HuH-7.5 (cell line): Measurements from ENCODE around the gene OR52W1.
"Not testable (repeated sequence)": the region's sequence is repeated elsewhere in the genome, so short reads cannot be mapped to it uniquely, and the experiment has no call there.

ENCODE experiments used
- DNase-seq: peaks from one replicate; pipeline ENCODE4 v3.0.0; 2011; ENCODE audit warnings: low spot score

Gene OR52W1

DNA sequence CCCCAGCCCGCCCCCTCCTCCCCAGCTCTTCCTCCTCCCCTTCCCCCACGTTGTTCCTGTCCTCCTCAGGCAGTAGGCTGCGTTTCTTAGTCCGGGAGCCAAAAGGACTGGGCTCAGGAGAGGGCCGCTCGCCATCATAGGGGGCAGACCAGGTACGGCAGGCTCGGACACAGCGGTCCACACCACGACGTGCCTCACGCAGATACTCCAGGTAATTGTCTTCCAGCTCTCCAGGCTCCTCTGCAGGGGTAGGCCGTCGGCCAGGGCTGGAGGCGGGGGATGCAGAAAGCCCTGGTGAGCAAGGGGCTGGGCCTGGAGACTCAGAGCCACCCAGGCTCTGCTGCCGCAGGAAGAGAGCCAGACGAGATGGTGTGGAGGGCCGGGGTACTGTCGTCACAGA is 18.7 kb downstream of the OR52W1 start:
- DNase-seq: no peak

GRCh38 chr11:6219359-6219758 is 20.3 kb downstream of the OR52W1 start:
- DNase-seq: no peak

- DNase-seq: no peak
Measured at GRCh38 chr11:6223854-6224253, 24.8 kb downstream of the OR52W1 start.

DNA sequence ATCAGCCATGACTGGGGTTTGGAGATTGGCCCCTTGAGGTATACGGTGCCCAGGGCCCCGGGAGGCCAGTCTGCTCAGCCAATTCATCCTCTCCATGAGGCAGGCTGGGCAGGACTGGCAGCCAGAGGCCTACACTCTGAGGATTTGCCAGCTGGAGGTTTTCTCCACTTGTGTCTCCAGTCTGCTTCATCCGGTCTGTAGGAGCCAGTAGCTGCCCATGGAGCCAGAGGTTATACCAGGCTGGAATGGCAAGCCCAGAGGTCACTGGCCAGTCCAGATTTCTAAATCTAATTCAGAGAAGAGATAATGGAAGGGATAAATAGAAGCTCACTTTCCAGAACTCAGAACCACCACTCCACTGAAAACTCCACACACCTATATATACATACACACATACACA is 25.4 kb downstream of the OR52W1 start:
- DNase-seq: no peak

DNA sequence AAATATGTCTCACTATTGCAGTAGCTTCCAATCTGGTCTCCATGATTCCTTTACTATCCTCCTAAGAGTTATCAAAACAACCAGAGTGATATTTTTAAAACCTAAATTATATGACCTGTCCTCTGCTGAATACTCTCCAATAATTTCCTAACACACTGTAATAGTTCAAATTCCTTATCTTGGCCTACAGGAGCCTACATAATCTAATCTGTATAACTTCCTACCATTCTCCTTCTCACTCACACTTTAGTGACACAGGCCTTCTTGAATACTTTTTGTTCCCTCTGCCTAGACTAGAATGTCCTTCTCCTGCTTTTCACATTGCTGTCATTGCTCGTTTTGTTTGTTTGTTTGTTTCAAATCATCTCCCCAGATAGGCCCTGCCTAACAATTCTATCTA is 26.0 kb downstream of the OR52W1 start:
- no peak for DNase-seq

DNA sequence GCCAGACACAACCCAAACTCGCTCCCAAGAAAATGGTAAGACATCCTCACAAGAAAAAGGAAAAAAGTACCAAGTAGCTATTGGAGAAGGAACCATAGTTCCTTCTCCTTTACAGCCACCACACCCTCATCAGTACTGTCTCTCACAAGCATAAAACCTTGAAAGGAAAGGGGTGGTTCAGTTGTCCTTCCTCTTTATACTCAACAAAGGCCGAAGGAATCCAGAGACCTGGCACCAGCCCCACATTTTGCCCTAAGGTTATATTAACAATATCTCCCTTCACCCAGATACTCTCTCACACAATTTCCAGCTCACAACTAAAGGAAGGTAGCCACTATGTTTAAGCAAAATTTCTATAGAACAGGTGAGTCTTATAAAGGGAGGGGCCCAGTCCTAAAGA is 26.9 kb downstream of the OR52W1 start:
- DNase-seq: no peak

DNA sequence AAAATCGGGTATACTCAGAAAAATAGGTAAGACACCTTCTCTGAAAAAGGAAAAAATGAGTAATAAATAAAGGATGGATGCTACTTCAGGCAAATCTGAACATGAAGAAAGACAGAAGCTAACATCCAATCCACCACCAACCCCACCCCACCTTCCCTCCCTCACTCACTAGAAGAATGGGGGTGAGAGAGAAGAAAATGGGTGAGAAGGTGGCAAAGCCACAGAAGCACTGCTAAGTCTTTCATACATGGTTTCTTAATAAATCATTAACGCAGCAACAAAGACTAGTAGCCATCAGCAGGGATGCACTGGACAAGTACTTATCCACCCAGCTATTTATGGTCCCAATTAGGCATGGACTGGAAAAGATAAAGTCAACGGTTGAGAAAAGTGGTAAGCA is 29.5 kb downstream of the OR52W1 start:
- DNase-seq: no peak

DNA sequence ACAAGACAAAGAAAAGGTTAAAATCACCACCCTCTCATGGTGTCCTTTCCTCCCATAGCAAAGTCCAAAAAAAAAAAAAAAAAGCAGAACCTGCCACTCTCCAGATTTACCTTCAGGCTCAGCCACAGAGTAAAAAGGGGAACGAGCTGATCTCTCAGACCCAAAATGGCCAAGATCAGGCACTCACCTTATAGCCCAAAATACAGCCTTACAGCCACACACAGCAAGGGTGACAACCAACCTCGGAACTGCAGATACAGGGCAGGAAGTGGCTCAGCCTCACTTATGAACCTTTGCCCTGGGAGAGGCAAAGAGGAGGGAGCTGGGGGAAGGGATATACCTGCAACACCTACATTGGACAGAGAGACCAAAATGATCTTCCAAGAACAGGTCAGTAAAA is 30.9 kb downstream of the OR52W1 start:
- peak; percentile 29 for DNase-seq

GRCh38 chr11:6232899-6233298 is 33.9 kb downstream of the OR52W1 start:
- DNase-seq: no peak

DNA sequence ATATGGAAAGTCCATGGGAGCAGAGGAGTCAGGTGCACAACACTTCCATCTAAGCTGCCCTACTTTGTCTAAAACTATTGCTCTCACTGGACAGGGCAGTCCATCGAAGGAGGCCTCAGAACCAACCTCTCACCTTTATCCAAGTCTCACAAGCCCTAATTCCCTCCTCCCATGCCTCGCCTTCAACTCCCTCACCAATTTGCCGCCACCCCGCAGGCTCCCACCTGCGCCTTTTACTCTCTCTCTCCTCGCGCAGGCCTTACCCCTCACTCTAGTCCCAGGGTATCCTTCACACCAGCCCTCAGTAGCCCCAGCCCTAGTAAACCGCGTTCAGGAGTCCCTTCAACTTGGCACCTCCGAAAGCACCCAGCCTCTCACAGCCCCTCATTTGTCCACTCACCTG is 35.0 kb downstream of the OR52W1 start:
- DNase-seq: no peak

DNA sequence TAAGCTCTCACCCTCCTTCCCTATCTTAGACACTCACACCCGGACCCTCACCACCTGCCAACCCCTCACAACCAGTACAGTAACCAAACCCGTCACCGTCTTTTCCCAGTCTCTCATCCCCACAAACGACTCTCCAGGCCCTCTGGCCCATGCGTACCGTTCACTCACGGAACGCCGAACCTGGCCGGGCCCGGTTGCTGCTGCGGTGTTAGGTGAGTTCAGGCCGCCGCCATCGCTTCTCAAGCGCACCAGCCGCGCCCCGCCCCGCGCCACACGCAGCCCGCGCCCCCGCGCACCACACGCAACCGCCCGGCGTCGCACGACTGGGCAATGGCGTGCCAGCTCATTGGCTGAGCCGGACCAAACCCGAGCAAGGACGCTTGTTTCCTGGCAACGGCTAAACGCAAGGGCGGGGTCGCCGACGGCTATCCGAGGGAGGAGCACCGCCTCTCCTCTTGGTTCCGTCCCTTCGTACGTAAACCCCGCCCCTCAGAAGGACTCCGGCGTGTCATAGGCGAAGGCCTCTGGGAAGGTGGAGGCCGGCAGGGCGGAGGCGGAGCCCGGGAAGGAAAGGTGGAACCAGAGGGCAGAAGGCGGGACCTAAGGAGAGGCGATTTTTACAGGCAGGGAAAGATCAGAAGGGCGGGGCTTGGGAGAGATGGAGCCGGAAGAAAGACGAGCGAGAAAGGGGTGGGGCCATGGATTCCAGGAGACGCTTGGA is 35.5 kb downstream of the OR52W1 start, which contains the start of gene FHIP1B:
TSS of gene FHIP1B (minus strand) at position 250 of the 721 bp plus-strand sequence. CDS start 10,120 bp downstream, outside the sequence.
- DNase-seq: peak; percentile 79

DNA sequence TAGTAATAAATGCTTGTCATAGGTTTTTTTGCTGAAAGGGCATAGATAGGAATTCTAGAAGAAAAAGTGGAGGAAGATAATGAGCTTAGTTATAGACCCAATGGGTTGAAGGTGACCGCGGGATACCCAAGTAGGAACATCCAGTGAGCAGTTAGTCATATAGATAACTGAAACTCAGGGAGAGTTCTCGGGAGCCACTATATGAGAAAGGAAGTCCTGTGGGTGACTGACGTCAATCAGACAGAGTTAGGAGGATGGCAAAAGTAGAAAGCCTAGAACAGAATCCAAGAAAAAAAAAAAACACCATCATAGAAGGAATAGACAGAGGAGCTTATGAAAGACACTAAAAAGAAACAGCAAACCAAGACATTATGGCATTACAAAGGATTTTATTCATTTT is 38.2 kb downstream of the OR52W1 start:
- DNase-seq: no peak

- DNase-seq: no peak
Measured at GRCh38 chr11:6237761-6238302, 38.8 kb downstream of the OR52W1 start.

DNA sequence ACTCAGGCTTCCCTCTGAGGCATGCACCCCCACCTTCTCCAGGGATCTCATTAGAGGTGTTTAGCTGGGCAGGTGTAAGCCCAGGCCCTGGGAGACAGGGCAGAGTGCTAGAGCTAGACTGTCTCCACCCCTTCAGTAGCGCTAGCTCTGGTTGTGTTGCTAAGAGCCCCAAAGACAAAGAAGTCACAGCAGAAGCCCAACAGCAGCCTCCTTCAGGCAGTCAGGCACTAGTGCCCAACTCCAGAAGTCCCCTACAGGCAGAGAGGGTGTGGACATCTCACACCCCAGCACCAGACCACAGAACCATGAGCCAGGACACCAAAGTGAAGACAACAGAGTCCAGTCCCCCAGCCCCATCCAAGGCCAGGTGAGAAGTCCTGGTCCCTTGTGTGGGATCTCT is 39.9 kb downstream of the OR52W1 start, which contains the start of gene CNGA4:
TSS of gene CNGA4 (plus strand) at position 188 of the 400 bp plus-strand sequence. CDS start at position 306, 118 bp downstream.
- no peak for DNase-seq

- DNase-seq: no peak
Measured at GRCh38 chr11:6240139-6240538, 41.1 kb downstream of the OR52W1 start.

- no peak for DNase-seq
Measured at GRCh38 chr11:6240781-6241180, 41.8 kb downstream of the OR52W1 start.

- DNase-seq: no peak
Measured at GRCh38 chr11:6241316-6241715, 42.3 kb downstream of the OR52W1 start.

DNA sequence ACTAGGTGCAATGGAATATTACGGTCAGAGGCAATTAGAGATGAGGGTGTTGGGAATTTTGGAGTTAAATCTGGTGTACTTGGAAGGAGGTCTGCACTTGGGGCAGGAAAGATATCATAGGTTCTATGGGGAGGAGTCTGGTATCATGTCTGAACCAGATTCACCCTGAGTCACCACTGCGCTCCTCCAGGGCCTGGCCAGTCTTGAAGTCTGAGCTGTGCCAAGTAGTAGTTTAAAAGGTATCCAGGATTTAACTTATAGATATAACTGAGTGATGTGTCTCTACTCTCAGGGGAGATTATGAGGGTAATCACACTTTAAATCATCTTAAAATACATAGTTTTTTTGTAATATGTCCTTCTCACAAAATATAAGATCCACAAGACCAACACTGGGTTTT is 46.5 kb downstream of the OR52W1 start:
- DNase-seq: no peak

DNA sequence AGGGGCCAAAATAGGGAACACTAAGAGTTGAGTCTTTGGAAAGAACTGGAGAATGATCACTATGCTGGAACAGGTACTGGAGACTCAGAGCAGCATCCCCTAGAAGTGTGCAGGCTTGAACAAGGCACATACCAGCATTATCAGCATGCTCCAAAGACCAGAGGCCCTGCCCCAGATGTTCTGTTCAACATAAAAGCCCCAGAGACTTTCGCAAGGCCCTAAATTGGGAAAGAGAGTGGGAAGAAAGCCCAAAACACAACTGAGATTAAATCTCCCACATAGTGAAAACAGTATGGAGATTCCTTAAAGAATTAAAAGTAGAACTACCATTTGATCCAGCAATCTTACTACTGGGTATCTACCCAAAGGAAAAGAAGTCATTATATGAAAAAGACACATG is 49.2 kb downstream of the OR52W1 start:
- DNase-seq: no peak

- not testable (repeated sequence) for DNase-seq
Measured at GRCh38 chr11:6248897-6249296, 49.9 kb downstream of the OR52W1 start.
